Epithelial cell of proximal tubule (primary cell): ENCODE measurements around the gene CRABP2. TPM values are rescaled to one million over a fixed set of nuclear protein-coding genes. Genes with fewer than 3 reads are reported as not detected.
A peak's percentile ranks its signal among the peaks of the same experiment; 100 is the strongest.

Experiments
- DNase-seq: peaks from one replicate; pipeline ENCODE4 v3.0.0-alpha.2; 2011; ENCODE audit warnings: low read depth
- H3K4me3 ChIP-seq: 2 replicates; pipeline ENCODE4 v1.5.1; 2011; ENCODE audit warnings: low read depth, mild to moderate bottlenecking, low read length
- total RNA-seq: library from RNA; depleted of rRNA; stranded (reverse); fragments of >200 nt; gene quantifications from 2 replicates; pipeline ENCODE4 v1.2.3, GENCODE V29; 2015
- TF ChIP-seq, protein P1 (sequence below): conservative IDR thresholded peaks from 2 replicates; pipeline ENCODE4 v1.5.1; 2012; ENCODE audit warnings: low read depth, mild to moderate bottlenecking, low read length

CRABP2 gene
- total RNA-seq, 1 donor from 2014 or later: 77.1 TPM

- TF ChIP-seq, protein P1, sequence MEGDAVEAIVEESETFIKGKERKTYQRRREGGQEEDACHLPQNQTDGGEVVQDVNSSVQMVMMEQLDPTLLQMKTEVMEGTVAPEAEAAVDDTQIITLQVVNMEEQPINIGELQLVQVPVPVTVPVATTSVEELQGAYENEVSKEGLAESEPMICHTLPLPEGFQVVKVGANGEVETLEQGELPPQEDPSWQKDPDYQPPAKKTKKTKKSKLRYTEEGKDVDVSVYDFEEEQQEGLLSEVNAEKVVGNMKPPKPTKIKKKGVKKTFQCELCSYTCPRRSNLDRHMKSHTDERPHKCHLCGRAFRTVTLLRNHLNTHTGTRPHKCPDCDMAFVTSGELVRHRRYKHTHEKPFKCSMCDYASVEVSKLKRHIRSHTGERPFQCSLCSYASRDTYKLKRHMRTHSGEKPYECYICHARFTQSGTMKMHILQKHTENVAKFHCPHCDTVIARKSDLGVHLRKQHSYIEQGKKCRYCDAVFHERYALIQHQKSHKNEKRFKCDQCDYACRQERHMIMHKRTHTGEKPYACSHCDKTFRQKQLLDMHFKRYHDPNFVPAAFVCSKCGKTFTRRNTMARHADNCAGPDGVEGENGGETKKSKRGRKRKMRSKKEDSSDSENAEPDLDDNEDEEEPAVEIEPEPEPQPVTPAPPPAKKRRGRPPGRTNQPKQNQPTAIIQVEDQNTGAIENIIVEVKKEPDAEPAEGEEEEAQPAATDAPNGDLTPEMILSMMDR: no peak
- DNase-seq: no peak
These were observed 44.8 kb upstream of the CRABP2 start for GRCh38 chr1:156750191-156750672.

DNA sequence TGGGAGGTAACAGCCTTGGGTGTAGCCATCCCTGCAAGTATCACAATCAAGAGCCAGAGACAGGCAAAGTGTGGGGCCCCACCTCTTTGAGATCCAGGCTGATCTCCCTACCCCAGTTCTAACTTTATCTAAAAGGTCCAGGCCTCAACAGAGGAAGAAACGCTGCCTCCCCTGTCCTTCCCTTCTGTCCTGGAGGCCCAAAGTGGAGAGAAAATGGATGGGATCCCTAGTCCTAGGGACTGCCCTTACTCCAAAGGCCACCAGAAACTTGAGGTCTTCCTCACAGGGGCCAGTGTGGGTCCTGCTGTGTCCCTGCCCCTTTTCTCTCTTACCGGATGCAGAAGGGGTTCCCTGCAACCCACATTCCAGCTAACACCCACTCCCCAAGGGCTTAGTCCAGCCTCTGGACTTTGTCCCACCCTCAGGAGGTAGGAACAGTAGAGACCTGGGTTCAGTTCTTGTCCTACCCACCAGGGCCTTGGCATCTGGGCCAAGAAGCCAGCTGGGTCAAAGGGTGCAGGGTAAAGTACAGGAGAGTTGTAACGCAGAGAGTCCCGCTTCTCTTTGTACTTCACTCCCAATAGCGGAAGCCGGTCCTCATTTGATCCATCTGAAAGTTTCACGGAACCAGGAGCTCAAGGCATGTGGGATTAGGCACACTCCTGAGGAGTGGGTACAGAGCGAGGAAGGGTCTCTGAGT is 44.2 kb upstream of the CRABP2 start:
- no peak for DNase-seq
- H3K4me3 ChIP-seq: peak overlapping the region; percentile 97
- TF ChIP-seq, protein P1: no peak

More at GRCh38 chr1:156750191-156750672, 44.8 kb upstream of the CRABP2 start:
- H3K4me3 ChIP-seq: peak overlapping the region; percentile 97

GRCh38 chr1:156748670-156749418 is 43.5 kb upstream of the CRABP2 start:
- peak overlapping the region; percentile 97 for H3K4me3 ChIP-seq
- TF ChIP-seq, protein P1: no peak
- peak; percentile 93 for DNase-seq

GRCh38 chr1:156747742-156748669 is 42.6 kb upstream of the CRABP2 start:
- DNase-seq: no peak
- peak overlapping the region; percentile 97 for H3K4me3 ChIP-seq
- TF ChIP-seq, protein P1: no peak

DNA sequence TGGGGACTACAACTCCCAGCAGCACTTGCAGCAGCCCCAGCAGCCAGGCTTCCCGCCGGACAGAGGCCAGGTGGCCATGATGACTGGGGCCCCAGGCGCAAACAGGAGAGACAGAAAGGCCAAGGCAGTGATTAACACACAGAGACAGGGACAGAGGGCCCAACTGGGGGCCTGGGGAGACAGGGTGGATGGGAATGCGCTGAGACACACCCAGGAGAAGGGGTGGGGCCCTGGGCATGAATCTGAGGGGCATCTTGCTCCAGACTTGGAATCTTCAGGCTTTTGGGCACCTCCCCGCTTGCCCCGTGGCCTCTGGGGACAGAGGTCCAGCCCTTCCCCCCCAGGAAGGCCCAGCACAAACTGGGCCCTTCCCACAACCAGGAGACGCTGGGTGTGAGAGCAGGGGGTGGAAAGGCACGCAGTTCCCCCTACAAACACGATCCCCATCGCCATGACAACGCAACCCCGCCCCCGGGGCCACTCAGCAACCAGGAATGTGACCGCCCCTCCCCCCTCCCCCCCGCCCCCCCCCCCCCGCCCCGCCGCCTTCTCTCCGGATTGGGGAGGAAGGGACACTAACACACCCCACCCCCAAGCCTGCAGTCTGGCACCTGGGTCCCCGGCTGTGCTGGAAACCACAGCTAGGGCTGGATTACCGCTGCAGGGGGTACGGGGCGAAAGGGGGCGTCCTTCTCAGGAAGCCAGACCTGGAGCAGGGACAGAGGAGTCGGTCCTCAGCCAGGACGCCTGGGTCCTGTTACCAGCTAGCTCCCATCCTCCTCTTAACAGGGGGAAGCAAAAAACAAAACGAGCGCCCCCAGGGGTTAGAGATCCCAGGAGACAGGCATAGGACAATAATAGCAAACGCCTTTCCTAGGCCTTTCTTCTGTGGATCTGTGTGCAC is 41.6 kb upstream of the CRABP2 start:
- peak overlapping the region; percentile 97 for H3K4me3 ChIP-seq
- TF ChIP-seq, protein P1: peak; percentile 35
- DNase-seq: no peak

- TF ChIP-seq, protein P1: no peak
- DNase-seq: no peak
- peak overlapping the region; percentile 62 for H3K4me3 ChIP-seq
These were observed 41.0 kb upstream of the CRABP2 start for GRCh38 chr1:156746406-156746727.
